Measurements from ENCODE around the gene TEAD2.

The TEAD2 gene

GRCh38 chr19:49398001-49398615, 35.9 kb upstream of the TEAD2 start:
- H3K27ac ChIP-seq (ENCODE audit: insufficient read depth, low read depth, low read length, poor library complexity, severe bottlenecking) = no peak overlapping the region
- WGBS, 2 experiments = 67 to 69% methylated on average over 11 of the region's 11 CpGs
- peaks cover 41% of the 10 kb centered on the region for H3K4me1 ChIP-seq (ENCODE audit: control insufficient read depth, insufficient read depth, low read length)
- no peaks in the 10 kb centered on the region for H3K36me3 ChIP-seq (ENCODE audit: control insufficient read depth, insufficient read depth, low read length)
- no peaks in the 10 kb centered on the region for H3K27me3 ChIP-seq (ENCODE audit: control insufficient read depth, insufficient read depth, low read length, poor library complexity, severe bottlenecking)
- H3K4me3 ChIP-seq (ENCODE audit: insufficient read depth, low read depth, low read length) = no peak overlapping the region
- H3K9me3 ChIP-seq (ENCODE audit: control insufficient read depth, low read length) = no peaks in the 10 kb centered on the region

- peaks cover 36% of the 10 kb centered on the region for H3K4me1 ChIP-seq (ENCODE audit: control insufficient read depth, insufficient read depth, low read length)
- no peaks in the 10 kb centered on the region for H3K27me3 ChIP-seq (ENCODE audit: control insufficient read depth, insufficient read depth, low read length, poor library complexity, severe bottlenecking)
- no peak overlapping the region for H3K4me3 ChIP-seq (ENCODE audit: insufficient read depth, low read depth, low read length)
- 93 to 94% methylated on average over 8 of the region's 8 CpGs for WGBS, 2 experiments
- H3K27ac ChIP-seq (ENCODE audit: insufficient read depth, low read depth, low read length, poor library complexity, severe bottlenecking) = no peak overlapping the region
- no peaks in the 10 kb centered on the region for H3K36me3 ChIP-seq (ENCODE audit: control insufficient read depth, insufficient read depth, low read length)
- no peaks in the 10 kb centered on the region for H3K9me3 ChIP-seq (ENCODE audit: control insufficient read depth, low read length)
These were observed 34.7 kb upstream of the TEAD2 start for GRCh38 chr19:49396738-49397505.

GRCh38 chr19:49395581-49396407, 33.6 kb upstream of the TEAD2 start:
- Histone ChIP-seq H3K27me3 (ENCODE audit: control insufficient read depth, insufficient read depth, low read length, poor library complexity, severe bottlenecking) (no peaks in the 10 kb centered on the region), H3K36me3 (ENCODE audit: control insufficient read depth, insufficient read depth, low read length) (no peaks in the 10 kb centered on the region), H3K9me3 (ENCODE audit: control insufficient read depth, low read length) (no peaks in the 10 kb centered on the region), H3K4me1 (ENCODE audit: control insufficient read depth, insufficient read depth, low read length) (peaks cover 31% of the 10 kb centered on the region), H3K4me3 (ENCODE audit: insufficient read depth, low read depth, low read length) (no peak overlapping the region), H3K27ac (ENCODE audit: insufficient read depth, low read depth, low read length, poor library complexity, severe bottlenecking) (no peak overlapping the region)
- 68 to 74% methylated on average over 15 of the region's 15 CpGs for WGBS, 2 experiments

GRCh38 chr19:49393881-49394280, 31.7 kb upstream of the TEAD2 start:
- Histone ChIP-seq H3K27me3 (ENCODE audit: control insufficient read depth, insufficient read depth, low read length, poor library complexity, severe bottlenecking) (no peaks in the 10 kb centered on the region), H3K36me3 (ENCODE audit: control insufficient read depth, insufficient read depth, low read length) (no peaks in the 10 kb centered on the region), H3K9me3 (ENCODE audit: control insufficient read depth, low read length) (no peaks in the 10 kb centered on the region), H3K4me3 (ENCODE audit: insufficient read depth, low read depth, low read length) (no peak overlapping the region), H3K27ac (ENCODE audit: insufficient read depth, low read depth, low read length, poor library complexity, severe bottlenecking) (no peak overlapping the region), H3K4me1 (ENCODE audit: control insufficient read depth, insufficient read depth, low read length) (peaks cover 22% of the 10 kb centered on the region)
- WGBS, 2 experiments = 70 to 71% methylated on average over 4 to 5 of the region's 5 CpGs

GRCh38 chr19:49391581-49392399, 29.6 kb upstream of the TEAD2 start:
- Histone ChIP-seq H3K36me3 (ENCODE audit: control insufficient read depth, insufficient read depth, low read length) (no peaks in the 10 kb centered on the region), H3K27ac (ENCODE audit: insufficient read depth, low read depth, low read length, poor library complexity, severe bottlenecking) (no peak overlapping the region), H3K9me3 (ENCODE audit: control insufficient read depth, low read length) (no peaks in the 10 kb centered on the region), H3K4me3 (ENCODE audit: insufficient read depth, low read depth, low read length) (no peak overlapping the region), H3K4me1 (ENCODE audit: control insufficient read depth, insufficient read depth, low read length) (peaks cover 16% of the 10 kb centered on the region), H3K27me3 (ENCODE audit: control insufficient read depth, insufficient read depth, low read length, poor library complexity, severe bottlenecking) (no peaks in the 10 kb centered on the region)
- 44 to 45% methylated on average over 14 of the region's 14 CpGs for WGBS, 2 experiments

- Histone ChIP-seq H3K27ac (ENCODE audit: insufficient read depth, low read depth, low read length, poor library complexity, severe bottlenecking) (no peak overlapping the region), H3K27me3 (ENCODE audit: control insufficient read depth, insufficient read depth, low read length, poor library complexity, severe bottlenecking) (no peaks in the 10 kb centered on the region), H3K9me3 (ENCODE audit: control insufficient read depth, low read length) (no peaks in the 10 kb centered on the region), H3K36me3 (ENCODE audit: control insufficient read depth, insufficient read depth, low read length) (no peaks in the 10 kb centered on the region), H3K4me3 (ENCODE audit: insufficient read depth, low read depth, low read length) (no peak overlapping the region), H3K4me1 (ENCODE audit: control insufficient read depth, insufficient read depth, low read length) (peaks cover 13% of the 10 kb centered on the region)
- WGBS, 2 experiments = 80 to 81% methylated on average over 9 of the region's 9 CpGs
These were observed 28.7 kb upstream of the TEAD2 start for GRCh38 chr19:49390929-49391359.

- H3K36me3 ChIP-seq (ENCODE audit: control insufficient read depth, insufficient read depth, low read length) = no peaks in the 10 kb centered on the region
- WGBS, 2 experiments = 82 to 83% methylated on average over 26 of the region's 26 CpGs
- no peak overlapping the region for H3K27ac ChIP-seq (ENCODE audit: insufficient read depth, low read depth, low read length, poor library complexity, severe bottlenecking)
- H3K9me3 ChIP-seq (ENCODE audit: control insufficient read depth, low read length) = no peaks in the 10 kb centered on the region
- H3K4me3 ChIP-seq (ENCODE audit: insufficient read depth, low read depth, low read length) = no peak overlapping the region
- no peaks in the 10 kb centered on the region for H3K27me3 ChIP-seq (ENCODE audit: control insufficient read depth, insufficient read depth, low read length, poor library complexity, severe bottlenecking)
- H3K4me1 ChIP-seq (ENCODE audit: control insufficient read depth, insufficient read depth, low read length) = peaks cover 7% of the 10 kb centered on the region
These were observed 28.1 kb upstream of the TEAD2 start for GRCh38 chr19:49390131-49390928.

GRCh38 chr19:49389406-49389805, 27.2 kb upstream of the TEAD2 start:
- no peaks in the 10 kb centered on the region for H3K9me3 ChIP-seq (ENCODE audit: control insufficient read depth, low read length)
- H3K36me3 ChIP-seq (ENCODE audit: control insufficient read depth, insufficient read depth, low read length) = no peaks in the 10 kb centered on the region
- WGBS, 2 experiments = 92 to 94% methylated on average over 20 of the region's 20 CpGs

GRCh38 chr19:49387936-49388372, 25.7 kb upstream of the TEAD2 start, which contains the start of gene KASH5:
Gene KASH5, plus strand, starts transcription at chr19:49388249. Its CDS starts 2,635 bp downstream, at chr19:49390884.
- Histone ChIP-seq H3K27me3 (ENCODE audit: control insufficient read depth, insufficient read depth, low read length, poor library complexity, severe bottlenecking) (no peaks in the 10 kb centered on the region), H3K4me3 (ENCODE audit: insufficient read depth, low read depth, low read length) (no peak within 1 kb of the TSS), H3K27ac (ENCODE audit: insufficient read depth, low read depth, low read length, poor library complexity, severe bottlenecking) (no peak within 1 kb of the TSS), H3K4me1 (ENCODE audit: control insufficient read depth, insufficient read depth, low read length) (peaks cover 3% of the 10 kb centered on the region), H3K9me3 (ENCODE audit: control insufficient read depth, low read length) (no peaks in the 10 kb centered on the region), H3K36me3 (ENCODE audit: control insufficient read depth, insufficient read depth, low read length) (no peaks in the 10 kb centered on the region)
- 94% methylated on average over 40 of the region's 40 CpGs for WGBS, 2 experiments

More at GRCh38 chr19:49389406-49389805, 27.2 kb upstream of the TEAD2 start:
- Histone ChIP-seq H3K4me3 (ENCODE audit: insufficient read depth, low read depth, low read length) (no peak overlapping the region), H3K27me3 (ENCODE audit: control insufficient read depth, insufficient read depth, low read length, poor library complexity, severe bottlenecking) (no peaks in the 10 kb centered on the region), H3K27ac (ENCODE audit: insufficient read depth, low read depth, low read length, poor library complexity, severe bottlenecking) (no peak overlapping the region), H3K4me1 (ENCODE audit: control insufficient read depth, insufficient read depth, low read length) (peaks cover 7% of the 10 kb centered on the region)

All from ectodermal cell (in vitro differentiated cells).